ENCODE measurements around the gene FOXI1. TPM values are rescaled to one million over a fixed set of nuclear protein-coding genes. Genes with fewer than 3 reads are reported as not detected.

The FOXI1 gene
- total and polyA plus RNA-seq, 2 of the 13 experiments (the other 11 are each of a cell fraction or from before 2014, with no cell fraction given) = not detected

GRCh38 chr5:170104710-170105109 lies 987 bp upstream of the FOXI1 start:
- Histone ChIP-seq H3K27ac (ENCODE audit: extremely low read length, insufficient read depth, low read length) (no peak overlapping the region), H3K4me3 (replicated peaks in 1 of 3; ENCODE audit: insufficient read depth in 1 of 3, low read depth in 2 of 3, low read length in 3 of 3) (no peak overlapping the region), H3K79me2 (ENCODE audit: insufficient read depth, low read length) (no peaks in the 10 kb centered on the region), H3K9ac (ENCODE audit: insufficient read depth, low read depth, low read length) (no peak overlapping the region), H3K4me2 (ENCODE audit: low read depth, low read length) (no peak overlapping the region), H3K9me3 (ENCODE audit: low read length) (no peaks in the 10 kb centered on the region), H3K27me3 (ENCODE audit: control insufficient read depth in 1 of 2, insufficient read depth in 2 of 2, low read length in 2 of 2) (peaks cover 0 to 6% of the 10 kb centered on the region in 2 experiments; a peak in 2 of 5 replicates), H3K4me1 (ENCODE audit: insufficient read depth, low read length) (no peaks in the 10 kb centered on the region), H3K36me3 (replicated peaks in 1 of 2; ENCODE audit: control insufficient read depth in 1 of 2, insufficient read depth in 2 of 2, low read length in 2 of 2) (no peaks in the 10 kb centered on the region), H4K20me1 (ENCODE audit: insufficient read depth, low read length) (no peaks in the 10 kb centered on the region), H2AFZ (ENCODE audit: low read length) (no peak overlapping the region)
- no peak for FAIRE-seq
- WGBS (ENCODE audit: low lambda C conversion rate) = 65% methylated on average over 26 of the region's 26 CpGs
- in situ Hi-C loops (cut with HindIII; ENCODE audit: extremely low pct_ligation_motif_present, low pct_unique_long_range_greater_than_20kb) (loop anchor here (5.0 kb wide), 2 partner anchors 78 to 318 kb away; no protein-coding TSS in a partner anchor), intact Hi-C loops (cut with micrococcal nuclease; ENCODE audit: unreplicated experiment) (no loop called here)
- no TSS peak for BruUV-seq (replicated peaks)
- ChIA-PET CTCF (ENCODE audit: low intra/inter-chr PET ratio, low total read pairs) (no interaction called here), POLR2A (no interaction called here)
- ATAC-seq = no peak
- DNase-seq (ENCODE audit: low spot score) = no peak
- TF ChIP-seq SIN3B (IDR thresholded peaks at IDR 0.05; ENCODE audit: low read length) (no peak), SMARCC2 (IDR thresholded peaks at IDR 0.05) (no peak), CSRNP1 (CRISPR knock-in tag; IDR thresholded peaks at IDR 0.05) (no peak), TFE3 (CRISPR knock-in tag; IDR thresholded peaks at IDR 0.05) (no peak), SRSF9 (IDR thresholded peaks at IDR 0.05; ENCODE audit: borderline replicate concordance, insufficient read depth, low read depth, low read length, poor library complexity, severe bottlenecking) (no peak), NKX3-1 (CRISPR knock-in tag; IDR thresholded peaks at IDR 0.05) (no peak), ZNF720 (CRISPR knock-in tag; IDR thresholded peaks at IDR 0.05) (no peak), ZNF883 (CRISPR knock-in tag; IDR thresholded peaks at IDR 0.05; ENCODE audit: not compliant biosample characterization) (no peak)
- TF ChIP-seq, protein P1, sequence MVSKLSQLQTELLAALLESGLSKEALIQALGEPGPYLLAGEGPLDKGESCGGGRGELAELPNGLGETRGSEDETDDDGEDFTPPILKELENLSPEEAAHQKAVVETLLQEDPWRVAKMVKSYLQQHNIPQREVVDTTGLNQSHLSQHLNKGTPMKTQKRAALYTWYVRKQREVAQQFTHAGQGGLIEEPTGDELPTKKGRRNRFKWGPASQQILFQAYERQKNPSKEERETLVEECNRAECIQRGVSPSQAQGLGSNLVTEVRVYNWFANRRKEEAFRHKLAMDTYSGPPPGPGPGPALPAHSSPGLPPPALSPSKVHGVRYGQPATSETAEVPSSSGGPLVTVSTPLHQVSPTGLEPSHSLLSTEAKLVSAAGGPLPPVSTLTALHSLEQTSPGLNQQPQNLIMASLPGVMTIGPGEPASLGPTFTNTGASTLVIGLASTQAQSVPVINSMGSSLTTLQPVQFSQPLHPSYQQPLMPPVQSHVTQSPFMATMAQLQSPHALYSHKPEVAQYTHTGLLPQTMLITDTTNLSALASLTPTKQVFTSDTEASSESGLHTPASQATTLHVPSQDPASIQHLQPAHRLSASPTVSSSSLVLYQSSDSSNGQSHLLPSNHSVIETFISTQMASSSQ (IDR thresholded peaks at IDR 0.05; ENCODE audit: low read depth) = no peak
- TF ChIP-seq, protein P1 (CRISPR knock-in tag; IDR thresholded peaks at IDR 0.05; ENCODE audit: borderline replicate concordance) = no peak
- TF ChIP-seq, protein P2, sequence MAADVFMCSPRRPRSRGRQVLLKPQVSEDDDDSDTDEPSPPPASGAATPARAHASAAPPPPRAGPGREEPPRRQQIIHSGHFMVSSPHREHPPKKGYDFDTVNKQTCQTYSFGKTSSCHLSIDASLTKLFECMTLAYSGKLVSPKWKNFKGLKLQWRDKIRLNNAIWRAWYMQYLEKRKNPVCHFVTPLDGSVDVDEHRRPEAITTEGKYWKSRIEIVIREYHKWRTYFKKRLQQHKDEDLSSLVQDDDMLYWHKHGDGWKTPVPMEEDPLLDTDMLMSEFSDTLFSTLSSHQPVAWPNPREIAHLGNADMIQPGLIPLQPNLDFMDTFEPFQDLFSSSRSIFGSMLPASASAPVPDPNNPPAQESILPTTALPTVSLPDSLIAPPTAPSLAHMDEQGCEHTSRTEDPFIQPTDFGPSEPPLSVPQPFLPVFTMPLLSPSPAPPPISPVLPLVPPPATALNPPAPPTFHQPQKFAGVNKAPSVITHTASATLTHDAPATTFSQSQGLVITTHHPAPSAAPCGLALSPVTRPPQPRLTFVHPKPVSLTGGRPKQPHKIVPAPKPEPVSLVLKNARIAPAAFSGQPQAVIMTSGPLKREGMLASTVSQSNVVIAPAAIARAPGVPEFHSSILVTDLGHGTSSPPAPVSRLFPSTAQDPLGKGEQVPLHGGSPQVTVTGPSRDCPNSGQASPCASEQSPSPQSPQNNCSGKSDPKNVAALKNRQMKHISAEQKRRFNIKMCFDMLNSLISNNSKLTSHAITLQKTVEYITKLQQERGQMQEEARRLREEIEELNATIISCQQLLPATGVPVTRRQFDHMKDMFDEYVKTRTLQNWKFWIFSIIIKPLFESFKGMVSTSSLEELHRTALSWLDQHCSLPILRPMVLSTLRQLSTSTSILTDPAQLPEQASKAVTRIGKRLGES (CRISPR knock-in tag; IDR thresholded peaks at IDR 0.05; ENCODE audit: borderline replicate concordance) = no peak
- TF ChIP-seq, protein P3, sequence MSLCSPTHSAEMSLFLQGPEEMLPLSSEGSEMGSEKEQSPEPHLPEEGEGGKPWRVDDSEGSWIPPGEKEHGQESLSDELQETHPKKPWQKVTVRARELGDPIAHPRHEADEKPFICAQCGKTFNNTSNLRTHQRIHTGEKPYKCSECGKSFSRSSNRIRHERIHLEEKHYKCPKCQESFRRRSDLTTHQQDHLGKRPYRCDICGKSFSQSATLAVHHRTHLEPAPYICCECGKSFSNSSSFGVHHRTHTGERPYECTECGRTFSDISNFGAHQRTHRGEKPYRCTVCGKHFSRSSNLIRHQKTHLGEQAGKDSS (CRISPR knock-in tag; IDR thresholded peaks at IDR 0.05; ENCODE audit: borderline replicate concordance, low read depth) = no peak
- TF ChIP-seq, protein P4, sequence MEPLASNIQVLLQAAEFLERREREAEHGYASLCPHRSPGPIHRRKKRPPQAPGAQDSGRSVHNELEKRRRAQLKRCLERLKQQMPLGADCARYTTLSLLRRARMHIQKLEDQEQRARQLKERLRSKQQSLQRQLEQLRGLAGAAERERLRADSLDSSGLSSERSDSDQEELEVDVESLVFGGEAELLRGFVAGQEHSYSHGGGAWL (CRISPR knock-in tag; IDR thresholded peaks at IDR 0.05) = no peak

Measured in HepG2 (cell line).